Trophoblast cell (in vitro differentiated cells and primary cell): Measurements from ENCODE around the gene FAM120A.

Experiments used
- DNase-seq, 2 donors: peaks; one replicate each; pipeline ENCODE4 v3.0.0-alpha.2; 2016
- H2AFZ ChIP-seq: 2 replicates; pipeline ENCODE4 v1.6.1; 2013; ENCODE audit warnings: low read length, moderate library complexity, mild to moderate bottlenecking; ENCODE audit not compliant: insufficient read depth, poor library complexity
- H2AK5ac ChIP-seq: 2 replicates; pipeline ENCODE4 v1.6.1; 2013; ENCODE audit warnings: mild to moderate bottlenecking, low read length
- H2BK120ac ChIP-seq: 2 replicates; pipeline ENCODE4 v1.6.1; 2013; ENCODE audit warnings: low read length, mild to moderate bottlenecking, moderate library complexity; ENCODE audit not compliant: insufficient read depth, poor library complexity
- H2BK12ac ChIP-seq: 2 replicates; pipeline ENCODE4 v1.6.1; 2013; ENCODE audit warnings: mild to moderate bottlenecking, low read length, moderate library complexity
- H2BK5ac ChIP-seq: 2 replicates; pipeline ENCODE4 v1.6.1; 2013; ENCODE audit warnings: low read length, low read depth, moderate library complexity, mild to moderate bottlenecking; ENCODE audit not compliant: poor library complexity
- H3K14ac ChIP-seq: 2 replicates; pipeline ENCODE4 v1.6.1; 2013; ENCODE audit warnings: mild to moderate bottlenecking, low read length
- H3K18ac ChIP-seq: 2 replicates; pipeline ENCODE4 v1.6.1; 2013; ENCODE audit warnings: mild to moderate bottlenecking, low read length
- H3K23ac ChIP-seq: 2 replicates; pipeline ENCODE4 v1.6.1; 2013; ENCODE audit warnings: low read length
- H3K27ac ChIP-seq: 2 replicates; pipeline ENCODE4 v1.5.1; 2013; ENCODE audit warnings: low read depth, mild to moderate bottlenecking, inconsistent platforms, low read length, moderate library complexity
- H3K27me3 ChIP-seq: 2 replicates; pipeline ENCODE4 v1.6.1; 2013; ENCODE audit warnings: inconsistent platforms, mild to moderate bottlenecking, low read length, moderate library complexity; ENCODE audit not compliant: insufficient read depth
- H3K36me3 ChIP-seq, 2 experiments: 1 replicate in 1 of 2; 2 replicates in 1 of 2; pipeline ENCODE4 v1.6.1; 2013; ENCODE audit warnings: low read length in 2 of 2, mild to moderate bottlenecking in 2 of 2, moderate library complexity in 1 of 2; ENCODE audit not compliant: insufficient read depth in 2 of 2, control insufficient read depth in 1 of 2
- H3K4ac ChIP-seq: 2 replicates; pipeline ENCODE4 v1.6.1; 2013; ENCODE audit warnings: low read depth, mild to moderate bottlenecking, low read length, moderate library complexity
- H3K4me1 ChIP-seq, 2 experiments: 1 replicate in 1 of 2; 2 replicates in 1 of 2; pipeline ENCODE4 v1.6.1; 2013; ENCODE audit warnings: low read length in 2 of 2, mild to moderate bottlenecking in 2 of 2, moderate library complexity in 1 of 2; ENCODE audit not compliant: insufficient read depth in 2 of 2, control insufficient read depth in 1 of 2
- H3K4me2 ChIP-seq: 2 replicates; pipeline ENCODE4 v1.6.1; 2013; ENCODE audit warnings: inconsistent platforms, mild to moderate bottlenecking, low read length, moderate library complexity
- H3K4me3 ChIP-seq: 2 replicates; pipeline ENCODE4 v1.5.1; 2013; ENCODE audit warnings: mild to moderate bottlenecking, low read depth, low read length, inconsistent platforms
- H3K79me1 ChIP-seq: one replicate; pipeline ENCODE4 v1.6.1; 2013; ENCODE audit warnings: low read length
- H3K79me2 ChIP-seq: 2 replicates; pipeline ENCODE4 v1.6.1; 2013; ENCODE audit warnings: low read length, mild to moderate bottlenecking; ENCODE audit not compliant: control insufficient read depth, insufficient read depth, poor library complexity
- H3K9ac ChIP-seq: 2 replicates; pipeline ENCODE4 v1.6.1; 2013; ENCODE audit warnings: mild to moderate bottlenecking, low read length
- H3K9me3 ChIP-seq: 2 replicates; pipeline ENCODE4 v1.6.1; 2013; ENCODE audit warnings: low read depth, mild to moderate bottlenecking, control low read depth, inconsistent platforms, low read length; ENCODE audit not compliant: insufficient read depth
- H4K12ac ChIP-seq: 2 replicates; pipeline ENCODE4 v1.6.1; 2013; ENCODE audit warnings: low read depth, mild to moderate bottlenecking, low read length, moderate library complexity
- H4K8ac ChIP-seq: 2 replicates; pipeline ENCODE4 v1.6.1; 2013; ENCODE audit warnings: low read depth, mild to moderate bottlenecking, low read length, moderate library complexity
- H4K91ac ChIP-seq: one replicate; pipeline ENCODE4 v1.6.1; 2013; ENCODE audit warnings: low read depth, mild to moderate bottlenecking, low read length, moderate library complexity
- WGBS: extraction: QIAGEN DNeasy Blood & Tissue Kit; methylation state at CpG from one replicate; pipeline ENCODE4 v1.1.7; 2013; ENCODE audit warnings: missing lambda C conversion rate; ENCODE audit not compliant: insufficient read length, insufficient coverage; ENCODE audit errors: extremely low coverage; 5-methylcytosine and 5-hydroxymethylcytosine counted together

FAM120A gene

DNA sequence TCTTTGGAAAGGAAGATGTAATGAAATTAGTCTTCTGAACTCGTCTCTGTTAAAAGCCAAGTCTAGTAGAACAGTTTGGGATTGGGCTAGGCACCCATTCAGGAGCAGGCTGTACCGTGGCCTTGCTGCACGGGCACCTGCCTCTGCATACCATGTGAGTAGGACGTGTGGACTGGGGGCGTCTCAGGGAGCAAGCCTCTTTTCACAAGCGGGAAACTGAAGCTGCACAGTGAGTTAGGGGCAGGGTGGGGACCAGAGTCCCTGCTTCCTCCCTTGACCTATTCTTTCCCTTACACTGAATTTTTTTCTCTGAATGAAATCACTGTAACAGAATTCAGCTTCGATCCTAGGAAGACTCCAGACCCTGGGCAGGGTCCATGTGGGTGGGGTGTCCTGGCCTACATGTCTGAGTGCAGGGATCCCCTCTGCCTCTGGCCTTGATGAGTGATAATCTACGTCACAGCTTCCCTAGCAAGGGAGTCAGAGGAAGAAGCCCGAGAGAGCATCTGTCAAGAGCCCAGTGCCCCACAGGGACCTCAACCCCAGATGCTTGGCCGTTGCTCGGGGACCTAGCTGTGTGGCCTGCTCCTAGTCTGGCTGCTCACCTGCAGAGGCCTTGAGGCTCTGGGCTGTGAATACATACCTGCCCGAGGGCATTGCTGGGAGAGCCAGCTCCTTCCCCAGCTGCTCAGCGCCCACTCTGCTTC lies 140.0 kb downstream of the FAM120A start:
- Histone ChIP-seq H3K27ac (no peak overlapping the region), H3K23ac (no peak overlapping the region), H3K4me1 (peaks cover 6 to 15% of the 10 kb centered on the region in 2 experiments), H3K4me2 (no peak overlapping the region), H3K4ac (no peak overlapping the region), H3K36me3 (no peaks in the 10 kb centered on the region), H4K91ac (no peak overlapping the region), H2AFZ (no peak overlapping the region), H3K18ac (no peak overlapping the region), H2BK120ac (no peak overlapping the region), H3K9ac (no peak overlapping the region), H3K14ac (no peak overlapping the region), H4K12ac (no peak overlapping the region), H2AK5ac (no peak overlapping the region), H3K27me3 (no peaks in the 10 kb centered on the region), H3K79me1 (no peaks in the 10 kb centered on the region), H3K4me3 (no peak overlapping the region), H3K9me3 (peaks cover 4% of the 10 kb centered on the region), H2BK12ac (no peak overlapping the region), H2BK5ac (no peak overlapping the region), H4K8ac (no peak overlapping the region), H3K79me2 (no peaks in the 10 kb centered on the region)
- no CpG with 5 or more reads among the region's 13 CpGs for WGBS
- peak; percentile 21 to 67 for DNase-seq

DNA sequence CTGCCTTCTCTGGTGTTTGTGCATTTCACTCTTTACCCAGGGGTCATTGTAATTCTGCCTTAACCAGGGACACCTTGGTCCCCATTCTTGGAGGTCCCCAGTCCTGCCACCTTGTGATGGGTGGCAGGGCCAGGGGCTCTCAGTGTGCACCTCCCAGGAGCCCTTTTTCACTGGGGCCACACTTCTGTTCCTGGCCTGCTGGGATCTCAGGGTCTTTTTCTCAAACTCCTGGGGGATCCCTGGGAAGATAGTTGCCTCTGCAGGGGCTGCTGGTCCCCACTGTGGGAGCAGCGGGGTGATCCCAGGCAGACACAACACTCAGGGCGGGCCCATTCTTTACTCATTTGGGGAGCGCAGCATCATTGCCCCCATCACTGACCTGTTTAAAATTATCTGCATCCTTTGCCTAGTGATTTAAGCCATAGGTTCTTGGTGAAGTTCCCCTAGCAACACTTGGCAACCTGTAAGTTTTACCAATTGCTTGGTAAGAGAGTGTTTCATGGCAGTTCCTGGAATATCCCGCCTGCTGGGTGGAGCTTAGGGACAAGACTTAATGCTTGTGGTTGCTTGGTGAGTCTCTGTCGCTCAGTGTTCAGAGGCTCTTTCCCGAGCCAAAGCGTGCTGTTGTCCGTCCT lies 140.6 kb downstream of the FAM120A start:
- no peak overlapping the region for H3K27ac ChIP-seq
- no peak overlapping the region for H4K91ac ChIP-seq
- H3K79me1 ChIP-seq = no peaks in the 10 kb centered on the region
- H3K27me3 ChIP-seq = no peaks in the 10 kb centered on the region
- no peak overlapping the region for H3K4ac ChIP-seq
- no peak overlapping the region for H2AK5ac ChIP-seq
- no peak overlapping the region for H2BK5ac ChIP-seq
- no peak overlapping the region for H3K9ac ChIP-seq
- no peak overlapping the region for H3K18ac ChIP-seq
- H3K79me2 ChIP-seq = no peaks in the 10 kb centered on the region
- H4K12ac ChIP-seq = no peak overlapping the region
- peaks cover 2% of the 10 kb centered on the region for H3K9me3 ChIP-seq
- H2BK120ac ChIP-seq = no peak overlapping the region
- no peaks in the 10 kb centered on the region for H3K36me3 ChIP-seq
- H3K4me3 ChIP-seq = no peak overlapping the region
- H4K8ac ChIP-seq = no peak overlapping the region
- no peak overlapping the region for H3K4me2 ChIP-seq
- no peak overlapping the region for H2BK12ac ChIP-seq
- no peak overlapping the region for H2AFZ ChIP-seq
- peaks cover 6 to 15% of the 10 kb centered on the region in 2 experiments for H3K4me1 ChIP-seq
- no CpG with 5 or more reads among the region's 8 CpGs for WGBS
- H3K14ac ChIP-seq = no peak overlapping the region
- no peak overlapping the region for H3K23ac ChIP-seq
- DNase-seq = no peak

DNA sequence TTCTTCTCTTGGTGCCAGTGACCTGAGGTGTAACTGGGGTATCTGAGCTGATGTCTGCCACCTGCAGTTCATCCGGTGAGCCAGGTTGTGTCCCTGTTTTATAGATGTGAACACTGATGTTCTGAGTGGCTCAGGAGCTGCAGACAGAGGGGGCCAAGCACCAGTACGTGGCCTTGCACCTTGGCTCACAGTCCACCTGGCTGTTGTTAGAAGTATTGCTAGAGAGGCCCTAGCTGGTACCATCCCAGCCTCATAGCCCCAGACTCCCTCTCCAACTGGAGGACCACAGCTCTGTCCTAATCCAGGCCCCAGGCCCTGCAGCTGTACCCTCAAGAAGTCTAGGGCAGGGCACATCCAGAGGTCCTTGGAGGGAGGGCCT lies 141.1 kb downstream of the FAM120A start:
- no peak overlapping the region for H2AFZ ChIP-seq
- no peak overlapping the region for H3K23ac ChIP-seq
- H4K91ac ChIP-seq = no peak overlapping the region
- no peaks in the 10 kb centered on the region for H3K36me3 ChIP-seq
- no peak overlapping the region for H2AK5ac ChIP-seq
- H4K12ac ChIP-seq = no peak overlapping the region
- H3K4me3 ChIP-seq = no peak overlapping the region
- H3K4me1 ChIP-seq = peaks cover 6 to 12% of the 10 kb centered on the region in 2 experiments
- no peaks in the 10 kb centered on the region for H3K79me1 ChIP-seq
- H3K27me3 ChIP-seq = no peaks in the 10 kb centered on the region
- H3K4me2 ChIP-seq = no peak overlapping the region
- no peaks in the 10 kb centered on the region for H3K79me2 ChIP-seq
- H3K9me3 ChIP-seq = peaks cover under 1% of the 10 kb centered on the region
- WGBS = no CpG with 5 or more reads among the region's 2 CpGs
- H2BK5ac ChIP-seq = no peak overlapping the region
- H3K18ac ChIP-seq = no peak overlapping the region
- no peak overlapping the region for H4K8ac ChIP-seq
- no peak overlapping the region for H3K27ac ChIP-seq
- H2BK12ac ChIP-seq = no peak overlapping the region
- H3K9ac ChIP-seq = no peak overlapping the region
- no peak overlapping the region for H3K4ac ChIP-seq
- DNase-seq = no peak
- no peak overlapping the region for H3K14ac ChIP-seq
- no peak overlapping the region for H2BK120ac ChIP-seq

GRCh38 chr9:93593144-93593658 lies 141.7 kb downstream of the FAM120A start:
- Histone ChIP-seq H3K18ac (no peak overlapping the region), H2BK12ac (no peak overlapping the region), H3K4me1 (peaks cover under 1 to 6% of the 10 kb centered on the region in 2 experiments), H3K79me2 (no peaks in the 10 kb centered on the region), H2AK5ac (no peak overlapping the region), H3K4me2 (no peak overlapping the region), H3K9ac (no peak overlapping the region), H4K8ac (no peak overlapping the region), H3K79me1 (no peaks in the 10 kb centered on the region), H3K9me3 (no peaks in the 10 kb centered on the region), H2BK5ac (no peak overlapping the region), H3K14ac (no peak overlapping the region), H3K36me3 (no peaks in the 10 kb centered on the region), H3K23ac (no peak overlapping the region), H2BK120ac (no peak overlapping the region), H3K4me3 (no peak overlapping the region), H4K12ac (no peak overlapping the region), H3K27me3 (no peaks in the 10 kb centered on the region), H3K4ac (no peak overlapping the region), H3K27ac (no peak overlapping the region), H4K91ac (no peak overlapping the region), H2AFZ (no peak overlapping the region)
- WGBS = no CpG with 5 or more reads among the region's 2 CpGs
- DNase-seq = no peak
